ENCODE data around the gene VGF.

- TF ChIP-seq CTCF (IDR thresholded peaks at IDR 0.05; ENCODE audit: low read depth, low read length), result no peak
- no peak for TF ChIP-seq EZH2phosphoT487 (IDR thresholded peaks at IDR 0.05; ENCODE audit: low read depth)
Observed at GRCh38 chr7:101166648-101166908, 1.2 kb upstream of the VGF start.
